Embryonic facial prominence (tissue), 1 donor: ENCODE data around the gene SPO11.

Experiments used
- DNase-seq: peaks from one replicate; pipeline ENCODE4 v3.0.0-alpha.2; 2016; ENCODE audit errors: extremely low spot score

SPO11 gene

DNA sequence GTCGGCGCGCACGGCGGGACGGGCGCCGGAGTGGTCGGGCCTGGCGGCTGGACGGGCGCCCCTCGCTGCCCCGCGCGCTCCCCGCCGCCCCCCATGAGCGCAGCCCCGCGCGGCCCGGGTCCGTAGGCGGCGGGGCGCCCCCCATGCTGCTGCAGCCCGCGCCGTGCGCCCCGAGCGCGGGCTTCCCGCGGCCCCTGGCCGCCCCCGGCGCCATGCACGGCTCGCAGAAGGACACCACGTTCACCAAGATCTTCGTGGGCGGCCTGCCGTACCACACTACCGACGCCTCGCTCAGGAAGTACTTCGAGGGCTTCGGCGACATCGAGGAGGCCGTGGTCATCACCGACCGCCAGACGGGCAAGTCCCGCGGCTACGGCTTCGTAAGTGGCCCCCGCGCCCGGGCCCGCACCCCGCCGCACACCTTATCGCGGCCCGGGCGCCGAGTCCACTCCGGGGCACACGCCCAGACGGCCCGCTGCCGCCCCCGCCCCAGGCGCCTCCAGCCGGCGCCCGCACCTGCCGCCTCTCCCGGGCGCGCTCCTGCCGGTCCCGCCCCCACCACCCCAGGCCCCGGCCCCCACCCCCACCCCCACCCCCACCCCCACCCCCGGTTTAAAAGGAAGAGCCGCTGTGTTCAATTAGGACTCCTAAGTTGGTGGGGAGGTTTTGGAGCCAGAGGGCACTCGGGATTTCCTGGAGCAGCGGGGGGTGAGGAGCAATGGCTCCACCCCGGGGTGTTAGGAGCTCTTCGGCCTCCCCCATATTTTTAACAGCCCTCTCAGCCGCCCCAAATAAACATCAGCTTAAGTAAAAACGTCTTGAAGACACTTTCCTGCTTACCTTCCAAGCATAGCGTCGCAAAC, 62.1 kb downstream of the SPO11 start:
- no peak for DNase-seq

DNA sequence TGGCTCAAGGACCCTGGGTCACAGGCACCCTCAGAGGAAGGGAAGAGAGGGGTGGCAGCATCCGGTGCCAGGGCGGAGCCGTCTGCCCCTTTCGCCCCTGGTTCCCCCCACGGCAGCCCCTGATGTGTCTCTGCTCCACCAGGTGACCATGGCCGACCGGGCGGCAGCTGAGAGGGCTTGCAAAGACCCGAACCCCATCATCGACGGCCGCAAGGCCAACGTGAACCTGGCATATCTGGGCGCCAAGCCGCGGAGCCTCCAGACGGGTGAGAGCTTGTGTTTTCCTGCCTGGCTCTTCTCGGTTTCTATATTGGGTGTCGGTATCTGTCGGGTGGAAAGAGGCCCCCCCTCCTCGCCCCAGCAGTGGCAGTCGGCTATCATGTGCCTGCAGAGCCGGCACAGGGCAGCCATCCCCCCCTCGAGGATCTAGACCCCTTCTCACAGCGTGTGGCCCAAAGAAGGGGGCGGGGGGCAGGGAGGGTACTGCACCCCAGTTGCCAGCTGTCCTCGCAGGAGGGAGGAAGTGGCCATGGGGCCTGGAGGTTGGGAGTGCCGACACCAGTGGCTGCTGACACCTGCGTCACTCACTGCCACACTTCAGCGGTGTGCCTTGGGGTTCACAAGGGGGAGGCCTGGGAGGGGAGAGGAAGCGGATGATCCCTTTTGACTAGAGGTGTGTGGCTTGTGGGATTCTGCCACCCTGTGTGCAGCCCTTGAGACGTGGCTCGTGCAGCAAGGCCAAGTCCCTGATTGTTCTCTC, 63.1 kb downstream of the SPO11 start:
- no peak for DNase-seq
